OCI-LY7 (cell line): ENCODE data around the gene FHOD3.

ENCODE experiments used
- CTCF ChIP-seq: fragments of 200-600 bp; sonication (generic); conservative IDR thresholded peaks from 2 replicates; pipeline ENCODE4 v1.5.1; 2014; ENCODE audit warnings: mild to moderate bottlenecking, antibody characterized with exemption, low read length, moderate library complexity, mixed read lengths
- EZH2phosphoT487 ChIP-seq: fragments of 200-600 bp; sonication (generic); IDR thresholded peaks from 2 replicates; pipeline ENCODE4 v1.6.1; 2018; ENCODE audit warnings: low read depth, borderline replicate concordance, mild to moderate bottlenecking, mixed run types, antibody characterized with exemption, low read length, moderate library complexity, mixed read lengths

- TF ChIP-seq CTCF (no peak), EZH2phosphoT487 (no peak)
Measured at GRCh38 chr18:36531636-36532035, 234.1 kb downstream of the FHOD3 start.
